ENCODE data around the gene TRIP10. TPM values are rescaled to one million over a fixed set of nuclear protein-coding genes. Genes with fewer than 3 reads are reported as not detected.

TRIP10 gene
- total and polyA plus RNA-seq, 2 of the 13 experiments (the other 11 are each of a cell fraction or from before 2014, with no cell fraction given): 32.5 to 33.2 TPM

DNA sequence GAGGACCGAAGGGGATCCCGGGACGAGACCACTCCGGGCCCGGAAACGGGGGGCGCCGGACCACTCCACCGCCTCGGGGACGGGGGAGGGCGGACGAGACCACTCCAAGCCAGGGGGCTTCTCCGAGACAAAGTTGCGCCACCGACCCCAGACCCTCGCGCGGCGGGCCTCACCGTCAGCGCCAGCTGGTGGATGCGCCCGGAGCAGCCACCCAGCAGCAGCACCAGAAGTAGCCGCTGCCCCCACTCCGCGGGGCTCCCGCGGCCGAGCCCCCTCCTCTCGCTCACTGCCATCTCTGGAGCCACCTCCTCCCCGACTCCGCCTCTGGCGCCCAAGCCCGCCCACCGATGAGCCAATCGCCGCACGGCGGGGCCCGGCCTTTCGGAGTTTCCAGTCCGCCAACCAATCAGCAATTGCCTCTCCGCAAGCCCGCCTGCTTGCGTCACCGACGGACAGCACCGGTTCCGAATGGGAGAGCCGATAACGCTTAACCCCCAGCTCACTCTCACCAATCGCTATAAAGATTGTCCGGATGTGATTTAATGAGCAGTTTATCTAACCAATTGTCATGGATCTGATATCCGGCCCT is 2.1 kb upstream of the TRIP10 start, which contains the start of gene GPR108 (continued):
- TF ChIP-seq ZBTB10 (CRISPR knock-in tag; IDR thresholded peaks at IDR 0.05; ENCODE audit: borderline replicate concordance) (no peak), ZNF564 (CRISPR knock-in tag; IDR thresholded peaks at IDR 0.05) (no peak), THYN1 (CRISPR knock-in tag; IDR thresholded peaks at IDR 0.05; ENCODE audit: borderline replicate concordance, low read depth) (no peak), ZNF296 (CRISPR knock-in tag; conservative IDR thresholded peaks at IDR 0.05) (no peak), NFE2L1 (CRISPR knock-in tag; IDR thresholded peaks at IDR 0.05; ENCODE audit: borderline replicate concordance) (no peak), ISL2 (CRISPR knock-in tag; IDR thresholded peaks at IDR 0.05) (peak; percentile 27; the same call in 1 of the 2 replicates), ZMYM3 (CRISPR knock-in tag; IDR thresholded peaks at IDR 0.05) (no peak), HOXA3 (CRISPR knock-in tag; IDR thresholded peaks at IDR 0.05) (peak; percentile 15; the same call in 1 of the 2 replicates), ZNF317 (CRISPR knock-in tag; IDR thresholded peaks at IDR 0.05) (0 out of 2 replicates have a peak, but pooled peaks have one; percentile 45), XRCC5 (optimal IDR thresholded peaks at IDR 0.05; ENCODE audit: low read length) (no peak), ZNF557 (CRISPR knock-in tag; IDR thresholded peaks at IDR 0.05) (no peak), ZBTB40 (IDR thresholded peaks at IDR 0.05) (no peak), ZBTB40 (CRISPR knock-in tag; IDR thresholded peaks at IDR 0.05) (no peak), MZF1 (CRISPR knock-in tag; IDR thresholded peaks at IDR 0.05; ENCODE audit: borderline replicate concordance) (no peak), ZNF333 (CRISPR knock-in tag; IDR thresholded peaks at IDR 0.05; ENCODE audit: borderline replicate concordance) (0 out of 2 replicates have a peak, but pooled peaks have one; percentile 70)
- TF ChIP-seq, protein P1, sequence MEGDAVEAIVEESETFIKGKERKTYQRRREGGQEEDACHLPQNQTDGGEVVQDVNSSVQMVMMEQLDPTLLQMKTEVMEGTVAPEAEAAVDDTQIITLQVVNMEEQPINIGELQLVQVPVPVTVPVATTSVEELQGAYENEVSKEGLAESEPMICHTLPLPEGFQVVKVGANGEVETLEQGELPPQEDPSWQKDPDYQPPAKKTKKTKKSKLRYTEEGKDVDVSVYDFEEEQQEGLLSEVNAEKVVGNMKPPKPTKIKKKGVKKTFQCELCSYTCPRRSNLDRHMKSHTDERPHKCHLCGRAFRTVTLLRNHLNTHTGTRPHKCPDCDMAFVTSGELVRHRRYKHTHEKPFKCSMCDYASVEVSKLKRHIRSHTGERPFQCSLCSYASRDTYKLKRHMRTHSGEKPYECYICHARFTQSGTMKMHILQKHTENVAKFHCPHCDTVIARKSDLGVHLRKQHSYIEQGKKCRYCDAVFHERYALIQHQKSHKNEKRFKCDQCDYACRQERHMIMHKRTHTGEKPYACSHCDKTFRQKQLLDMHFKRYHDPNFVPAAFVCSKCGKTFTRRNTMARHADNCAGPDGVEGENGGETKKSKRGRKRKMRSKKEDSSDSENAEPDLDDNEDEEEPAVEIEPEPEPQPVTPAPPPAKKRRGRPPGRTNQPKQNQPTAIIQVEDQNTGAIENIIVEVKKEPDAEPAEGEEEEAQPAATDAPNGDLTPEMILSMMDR (CRISPR knock-in tag; IDR thresholded peaks at IDR 0.05): 0 out of 2 replicates have a peak, but pooled peaks have one; percentile 13

Measured in HepG2 (cell line).